Activated naive CD4-positive, alpha-beta T cell treated with anti-CD3 and anti-CD28 coated beads, Interleukin-2, amount 50 U/mL, for 24 hours (primary cell): ENCODE results near the gene PLEKHS1.
"Not testable (repeated sequence)": the region's sequence is repeated elsewhere in the genome, so short reads cannot be mapped to it uniquely, and the experiment has no call there.

ENCODE experiments used
- H3K27ac Mint-ChIP-seq: one replicate; pipeline ENCODE4 v1.8.0; 2021; ENCODE audit warnings: mild to moderate bottlenecking, mixed read lengths
- H3K27me3 Mint-ChIP-seq: one replicate; pipeline ENCODE4 v1.8.0; 2021; ENCODE audit warnings: mixed read lengths
- H3K36me3 Mint-ChIP-seq: one replicate; pipeline ENCODE4 v1.8.0; 2021; ENCODE audit warnings: mixed read lengths
- H3K4me1 Mint-ChIP-seq: one replicate; pipeline ENCODE4 v1.8.0; 2021; ENCODE audit warnings: mixed read lengths
- H3K4me3 Mint-ChIP-seq: one replicate; pipeline ENCODE4 v1.8.0; 2021; ENCODE audit warnings: mild to moderate bottlenecking, mixed read lengths
- H3K9me3 Mint-ChIP-seq: one replicate; pipeline ENCODE4 v1.8.0; 2021; ENCODE audit warnings: mixed read lengths

Gene PLEKHS1

GRCh38 chr10:113808168-113808567, 56.7 kb downstream of the PLEKHS1 start:
- Mint-ChIP-seq H3K27ac (no peak overlapping the region), H3K4me1 (no peaks in the 10 kb centered on the region), H3K27me3 (peaks cover 12% of the 10 kb centered on the region), H3K4me3 (no peak overlapping the region), H3K36me3 (no peaks in the 10 kb centered on the region), H3K9me3 (no peaks in the 10 kb centered on the region)

GRCh38 chr10:113814700-113815099, 63.2 kb downstream of the PLEKHS1 start:
- not testable (repeated sequence) for H3K27ac Mint-ChIP-seq, H3K9me3 Mint-ChIP-seq, H3K4me3 Mint-ChIP-seq, H3K36me3 Mint-ChIP-seq, H3K4me1 Mint-ChIP-seq, H3K27me3 Mint-ChIP-seq

GRCh38 chr10:113819989-113820388, 68.5 kb downstream of the PLEKHS1 start:
- Mint-ChIP-seq H3K9me3 (no peaks in the 10 kb centered on the region), H3K4me1 (no peaks in the 10 kb centered on the region), H3K27ac (no peak overlapping the region)

GRCh38 chr10:113820507-113820906, 69.0 kb downstream of the PLEKHS1 start:
- no peaks in the 10 kb centered on the region for H3K36me3 Mint-ChIP-seq
- H3K27ac Mint-ChIP-seq: no peak overlapping the region
- H3K4me3 Mint-ChIP-seq: no peak overlapping the region
- no peaks in the 10 kb centered on the region for H3K27me3 Mint-ChIP-seq
- no peaks in the 10 kb centered on the region for H3K9me3 Mint-ChIP-seq
- H3K4me1 Mint-ChIP-seq: no peaks in the 10 kb centered on the region

More at GRCh38 chr10:113819989-113820388, 68.5 kb downstream of the PLEKHS1 start:
- Mint-ChIP-seq H3K4me3 (no peak overlapping the region), H3K36me3 (no peaks in the 10 kb centered on the region), H3K27me3 (no peaks in the 10 kb centered on the region)

- H3K4me1 Mint-ChIP-seq, H3K27ac Mint-ChIP-seq, H3K4me3 Mint-ChIP-seq, H3K27me3 Mint-ChIP-seq, H3K9me3 Mint-ChIP-seq, H3K36me3 Mint-ChIP-seq: not testable (repeated sequence)
Measured at GRCh38 chr10:113821306-113821705, 69.8 kb downstream of the PLEKHS1 start.

GRCh38 chr10:113822174-113822573, 70.7 kb downstream of the PLEKHS1 start:
- no peak overlapping the region for H3K27ac Mint-ChIP-seq
- no peaks in the 10 kb centered on the region for H3K27me3 Mint-ChIP-seq
- H3K9me3 Mint-ChIP-seq: no peaks in the 10 kb centered on the region
- H3K4me1 Mint-ChIP-seq: no peaks in the 10 kb centered on the region
- H3K4me3 Mint-ChIP-seq: no peak overlapping the region
- no peaks in the 10 kb centered on the region for H3K36me3 Mint-ChIP-seq

- no peaks in the 10 kb centered on the region for H3K27me3 Mint-ChIP-seq
- no peaks in the 10 kb centered on the region for H3K4me1 Mint-ChIP-seq
- no peak overlapping the region for H3K4me3 Mint-ChIP-seq
- no peak overlapping the region for H3K27ac Mint-ChIP-seq
- no peaks in the 10 kb centered on the region for H3K9me3 Mint-ChIP-seq
- no peaks in the 10 kb centered on the region for H3K36me3 Mint-ChIP-seq
Measured at GRCh38 chr10:113823389-113823788, 71.9 kb downstream of the PLEKHS1 start.

- H3K27me3 Mint-ChIP-seq: peaks cover 1% of the 10 kb centered on the region
Measured at GRCh38 chr10:113825791-113826190, 74.3 kb downstream of the PLEKHS1 start.

GRCh38 chr10:113828567-113828966, 77.1 kb downstream of the PLEKHS1 start:
- not testable (repeated sequence) for H3K27me3 Mint-ChIP-seq

More at GRCh38 chr10:113825791-113826190, 74.3 kb downstream of the PLEKHS1 start:
- H3K36me3 Mint-ChIP-seq: no peaks in the 10 kb centered on the region
- H3K4me3 Mint-ChIP-seq: no peak overlapping the region
- no peaks in the 10 kb centered on the region for H3K4me1 Mint-ChIP-seq
- H3K9me3 Mint-ChIP-seq: no peaks in the 10 kb centered on the region
- no peak overlapping the region for H3K27ac Mint-ChIP-seq

More at GRCh38 chr10:113828567-113828966, 77.1 kb downstream of the PLEKHS1 start:
- H3K4me1 Mint-ChIP-seq, H3K9me3 Mint-ChIP-seq, H3K27ac Mint-ChIP-seq, H3K4me3 Mint-ChIP-seq, H3K36me3 Mint-ChIP-seq: not testable (repeated sequence)
